ENCODE results near the gene MDM4.
A peak's percentile ranks its signal among the peaks of the same experiment; 100 is the strongest.
"Not testable (repeated sequence)": the region's sequence is repeated elsewhere in the genome, so short reads cannot be mapped to it uniquely, and the experiment has no call there.

Gene MDM4

GRCh38 chr1:204570021-204570420, 53.8 kb downstream of the MDM4 start:
- Mint-ChIP-seq H3K36me3 (ENCODE audit: low read depth) (peaks cover 66% of the 10 kb centered on the region), H3K4me1 (ENCODE audit: low read depth) (peaks cover 17% of the 10 kb centered on the region), H3K27ac (peak overlapping the region; percentile 1)
- not testable (repeated sequence) for H3K9me3 Mint-ChIP-seq, H3K27me3 Mint-ChIP-seq, H3K4me3 Mint-ChIP-seq
- DNase-seq, result peak; percentile 9

GRCh38 chr1:204571128-204571527, 54.9 kb downstream of the MDM4 start:
- Mint-ChIP-seq H3K27me3 (no peaks in the 10 kb centered on the region), H3K27ac (no peak overlapping the region), H3K4me3 (no peak overlapping the region), H3K36me3 (ENCODE audit: low read depth) (peaks cover 62% of the 10 kb centered on the region), H3K9me3 (no peaks in the 10 kb centered on the region), H3K4me1 (ENCODE audit: low read depth) (peaks cover 6% of the 10 kb centered on the region)
- no peak for DNase-seq

- Mint-ChIP-seq H3K36me3 (ENCODE audit: low read depth) (peaks cover 62% of the 10 kb centered on the region), H3K27me3 (no peaks in the 10 kb centered on the region), H3K27ac (no peak overlapping the region), H3K9me3 (no peaks in the 10 kb centered on the region), H3K4me3 (no peak overlapping the region), H3K4me1 (ENCODE audit: low read depth) (peaks cover 2% of the 10 kb centered on the region)
- DNase-seq, result no peak
Observed at GRCh38 chr1:204571631-204572030, 55.4 kb downstream of the MDM4 start.

GRCh38 chr1:204572923-204573922, 57.0 kb downstream of the MDM4 start:
- H3K27ac Mint-ChIP-seq, result no peak overlapping the region
- no peak overlapping the region for H3K4me3 Mint-ChIP-seq
- H3K9me3 Mint-ChIP-seq, result no peaks in the 10 kb centered on the region
- no peaks in the 10 kb centered on the region for H3K27me3 Mint-ChIP-seq
- H3K4me1 Mint-ChIP-seq (ENCODE audit: low read depth), result peaks cover 3% of the 10 kb centered on the region
- peaks cover 47% of the 10 kb centered on the region for H3K36me3 Mint-ChIP-seq (ENCODE audit: low read depth)
- peak; percentile 21 for DNase-seq

GRCh38 chr1:204574016-204574864, 58.0 kb downstream of the MDM4 start:
- no peak for DNase-seq
- Mint-ChIP-seq H3K27ac (no peak overlapping the region), H3K36me3 (ENCODE audit: low read depth) (peaks cover 41% of the 10 kb centered on the region), H3K27me3 (no peaks in the 10 kb centered on the region), H3K4me1 (ENCODE audit: low read depth) (peaks cover 13% of the 10 kb centered on the region), H3K9me3 (no peaks in the 10 kb centered on the region), H3K4me3 (no peak overlapping the region)

- Mint-ChIP-seq H3K4me3 (no peak overlapping the region), H3K36me3 (ENCODE audit: low read depth) (peaks cover 40% of the 10 kb centered on the region), H3K27me3 (no peaks in the 10 kb centered on the region), H3K4me1 (ENCODE audit: low read depth) (peaks cover 18% of the 10 kb centered on the region), H3K9me3 (no peaks in the 10 kb centered on the region), H3K27ac (no peak overlapping the region)
- DNase-seq, result peak; percentile 6
Observed at GRCh38 chr1:204574865-204575163, 58.6 kb downstream of the MDM4 start.

GRCh38 chr1:204575221-204576190, 59.3 kb downstream of the MDM4 start:
- Mint-ChIP-seq H3K9me3 (no peaks in the 10 kb centered on the region), H3K27ac (no peak overlapping the region)

GRCh38 chr1:204576422-204576821, 60.2 kb downstream of the MDM4 start:
- Mint-ChIP-seq H3K27ac (no peak overlapping the region), H3K4me1 (ENCODE audit: low read depth) (peaks cover 24% of the 10 kb centered on the region), H3K4me3 (no peak overlapping the region), H3K27me3 (no peaks in the 10 kb centered on the region), H3K9me3 (no peaks in the 10 kb centered on the region), H3K36me3 (ENCODE audit: low read depth) (peaks cover 37% of the 10 kb centered on the region)
- no peak for DNase-seq

More at GRCh38 chr1:204575221-204576190, 59.3 kb downstream of the MDM4 start:
- Mint-ChIP-seq H3K4me3 (no peak overlapping the region), H3K27me3 (no peaks in the 10 kb centered on the region), H3K36me3 (ENCODE audit: low read depth) (peaks cover 40% of the 10 kb centered on the region), H3K4me1 (ENCODE audit: low read depth) (peaks cover 24% of the 10 kb centered on the region)
- peak; percentile 14 for DNase-seq

GRCh38 chr1:204577794-204578478, 61.7 kb downstream of the MDM4 start:
- H3K27ac Mint-ChIP-seq, result peak overlapping the region; percentile 87
- peak; percentile 23 for DNase-seq
- H3K27me3 Mint-ChIP-seq, result no peaks in the 10 kb centered on the region
- peaks cover 39% of the 10 kb centered on the region for H3K36me3 Mint-ChIP-seq (ENCODE audit: low read depth)
- H3K4me1 Mint-ChIP-seq (ENCODE audit: low read depth), result peaks cover 24% of the 10 kb centered on the region
- H3K4me3 Mint-ChIP-seq, result no peak overlapping the region
- H3K9me3 Mint-ChIP-seq, result no peaks in the 10 kb centered on the region

GRCh38 chr1:204578867-204579664, 62.9 kb downstream of the MDM4 start:
- Mint-ChIP-seq H3K27me3 (no peaks in the 10 kb centered on the region), H3K4me3 (peak overlapping the region; percentile 43), H3K36me3 (ENCODE audit: low read depth) (peaks cover 33% of the 10 kb centered on the region), H3K9me3 (no peaks in the 10 kb centered on the region), H3K4me1 (ENCODE audit: low read depth) (peaks cover 24% of the 10 kb centered on the region), H3K27ac (peak overlapping the region; percentile 87)
- peak; percentile 54 for DNase-seq

- Mint-ChIP-seq H3K27me3 (no peaks in the 10 kb centered on the region), H3K9me3 (no peaks in the 10 kb centered on the region), H3K4me1 (ENCODE audit: low read depth) (peaks cover 25% of the 10 kb centered on the region), H3K27ac (peak overlapping the region; percentile 87), H3K4me3 (peak overlapping the region; percentile 43), H3K36me3 (ENCODE audit: low read depth) (peaks cover 33% of the 10 kb centered on the region)
- no peak for DNase-seq
Observed at GRCh38 chr1:204579681-204580080, 63.5 kb downstream of the MDM4 start.

- peaks cover 33% of the 10 kb centered on the region for H3K36me3 Mint-ChIP-seq (ENCODE audit: low read depth)
- H3K27me3 Mint-ChIP-seq, result no peaks in the 10 kb centered on the region
- H3K27ac Mint-ChIP-seq, result no peak overlapping the region
- peaks cover 29% of the 10 kb centered on the region for H3K4me1 Mint-ChIP-seq (ENCODE audit: low read depth)
- H3K4me3 Mint-ChIP-seq, result no peak overlapping the region
- DNase-seq, result no peak
- no peaks in the 10 kb centered on the region for H3K9me3 Mint-ChIP-seq
Observed at GRCh38 chr1:204580862-204581261, 64.7 kb downstream of the MDM4 start.

GRCh38 chr1:204581759-204582158, 65.6 kb downstream of the MDM4 start:
- Mint-ChIP-seq H3K4me3 (no peak overlapping the region), H3K27me3 (no peaks in the 10 kb centered on the region), H3K4me1 (ENCODE audit: low read depth) (peaks cover 29% of the 10 kb centered on the region), H3K9me3 (no peaks in the 10 kb centered on the region), H3K36me3 (ENCODE audit: low read depth) (peaks cover 33% of the 10 kb centered on the region), H3K27ac (no peak overlapping the region)
- no peak for DNase-seq
